ENCODE measurements around the gene FGF16.
"Not testable (repeated sequence)": the region's sequence is repeated elsewhere in the genome, so short reads cannot be mapped to it uniquely, and the experiment has no call there.

The FGF16 gene

GRCh38 chrX:77446908-77447652, at the start of gene FGF16:
FGF16 (plus strand) TSS chrX:77447389; CDS start chrX:77447675, 286 bp downstream.
- DNase-seq: no peak

GRCh38 chrX:77398330-77398954, 48.7 kb upstream of the FGF16 start:
- no peak for DNase-seq

GRCh38 chrX:77404419-77404818, 42.8 kb upstream of the FGF16 start:
- no peak for DNase-seq

- not testable (repeated sequence) for DNase-seq
These were observed 39.4 kb upstream of the FGF16 start for GRCh38 chrX:77407821-77408220.

GRCh38 chrX:77412631-77413030, 34.6 kb upstream of the FGF16 start:
- DNase-seq: no peak

GRCh38 chrX:77415161-77415560, 32.0 kb upstream of the FGF16 start:
- no peak for DNase-seq

GRCh38 chrX:77415882-77416281, 31.3 kb upstream of the FGF16 start:
- no peak for DNase-seq

- no peak for DNase-seq
These were observed 24.1 kb upstream of the FGF16 start for GRCh38 chrX:77422891-77423648.

GRCh38 chrX:77426811-77427210, 20.4 kb upstream of the FGF16 start:
- DNase-seq: no peak

- DNase-seq: no peak
These were observed 19.6 kb upstream of the FGF16 start for GRCh38 chrX:77427611-77428010.

- DNase-seq: no peak
These were observed 18.6 kb upstream of the FGF16 start for GRCh38 chrX:77428551-77428950.

- no peak for DNase-seq
These were observed 16.0 kb upstream of the FGF16 start for GRCh38 chrX:77431227-77431626.

- DNase-seq: no peak
These were observed 14.2 kb upstream of the FGF16 start for GRCh38 chrX:77433001-77433400.

- no peak for DNase-seq
These were observed 12.2 kb upstream of the FGF16 start for GRCh38 chrX:77434962-77435361.

- DNase-seq: no peak
These were observed 10.9 kb upstream of the FGF16 start for GRCh38 chrX:77436271-77436670.

- DNase-seq: no peak
These were observed 10.5 kb upstream of the FGF16 start for GRCh38 chrX:77436682-77437081.

- DNase-seq: no peak
These were observed 6.9 kb upstream of the FGF16 start for GRCh38 chrX:77440330-77440729.

GRCh38 chrX:77441033-77441432, 6.2 kb upstream of the FGF16 start:
- DNase-seq: no peak

GRCh38 chrX:77441479-77441878, 5.7 kb upstream of the FGF16 start:
- DNase-seq: no peak

- DNase-seq: no peak
These were observed 4.5 kb upstream of the FGF16 start for GRCh38 chrX:77442728-77443127.

GRCh38 chrX:77444075-77444474, 3.1 kb upstream of the FGF16 start:
- no peak for DNase-seq

GRCh38 chrX:77444545-77444944, 2.6 kb upstream of the FGF16 start:
- DNase-seq: no peak

GRCh38 chrX:77446029-77446585, 1.1 kb upstream of the FGF16 start:
- DNase-seq: no peak
